SH-SY5Y (cell line): ENCODE measurements around the gene APEX2.

Experiments
- GATA2 ChIP-seq: IDR thresholded peaks from 2 replicates; pipeline ENCODE4 v1.6.1; 2011; ENCODE audit warnings: mild to moderate bottlenecking, low read depth, low read length
- GATA3 ChIP-seq: IDR thresholded peaks from 2 replicates; pipeline ENCODE4 v1.6.1; 2011; ENCODE audit warnings: low read depth, mild to moderate bottlenecking, low read length, moderate library complexity

- TF ChIP-seq GATA3 (no peak), GATA2 (no peak)
Observed at GRCh38 chrX:54978448-54978847, 21.7 kb upstream of the APEX2 start.
